ENCODE data around the gene TOR4A. TPM values are rescaled to one million over a fixed set of nuclear protein-coding genes. Genes with fewer than 3 reads are reported as not detected.

Gene TOR4A
- total RNA-seq, 1 experiment from 2014 or later = 37.1 TPM

DNA sequence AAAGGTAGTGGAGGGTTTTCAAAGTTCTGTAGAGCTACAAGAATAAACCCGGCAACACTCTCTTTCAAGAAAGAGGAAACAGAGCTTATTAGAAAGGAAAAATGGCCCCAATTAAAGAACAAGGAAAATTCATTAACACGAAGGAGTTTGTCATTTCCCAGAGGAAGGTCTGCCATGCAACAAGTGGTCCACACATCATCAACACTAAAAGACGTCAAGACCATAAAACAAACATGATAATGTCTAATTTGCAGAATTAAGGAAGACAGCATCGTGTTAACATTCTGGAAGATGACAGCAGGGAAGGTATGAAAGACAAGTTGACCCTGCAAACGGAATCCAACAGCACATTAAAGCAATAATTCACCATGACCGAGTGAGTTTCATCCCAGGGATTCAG is 53.2 kb downstream of the TOR4A start:
- no peak overlapping the region for H3K27ac ChIP-seq (ENCODE audit: low read length)
- POLR2A ChIA-PET = no interaction called here
- TF ChIP-seq POLR2AphosphoS5 (IDR thresholded peaks at IDR 0.05; ENCODE audit: low read depth, low read length) = no peak
- no peak for TF ChIP-seq SIN3A (IDR thresholded peaks at IDR 0.05; ENCODE audit: borderline replicate concordance, insufficient read depth, low read depth, low read length)
- TF ChIP-seq, protein P1, sequence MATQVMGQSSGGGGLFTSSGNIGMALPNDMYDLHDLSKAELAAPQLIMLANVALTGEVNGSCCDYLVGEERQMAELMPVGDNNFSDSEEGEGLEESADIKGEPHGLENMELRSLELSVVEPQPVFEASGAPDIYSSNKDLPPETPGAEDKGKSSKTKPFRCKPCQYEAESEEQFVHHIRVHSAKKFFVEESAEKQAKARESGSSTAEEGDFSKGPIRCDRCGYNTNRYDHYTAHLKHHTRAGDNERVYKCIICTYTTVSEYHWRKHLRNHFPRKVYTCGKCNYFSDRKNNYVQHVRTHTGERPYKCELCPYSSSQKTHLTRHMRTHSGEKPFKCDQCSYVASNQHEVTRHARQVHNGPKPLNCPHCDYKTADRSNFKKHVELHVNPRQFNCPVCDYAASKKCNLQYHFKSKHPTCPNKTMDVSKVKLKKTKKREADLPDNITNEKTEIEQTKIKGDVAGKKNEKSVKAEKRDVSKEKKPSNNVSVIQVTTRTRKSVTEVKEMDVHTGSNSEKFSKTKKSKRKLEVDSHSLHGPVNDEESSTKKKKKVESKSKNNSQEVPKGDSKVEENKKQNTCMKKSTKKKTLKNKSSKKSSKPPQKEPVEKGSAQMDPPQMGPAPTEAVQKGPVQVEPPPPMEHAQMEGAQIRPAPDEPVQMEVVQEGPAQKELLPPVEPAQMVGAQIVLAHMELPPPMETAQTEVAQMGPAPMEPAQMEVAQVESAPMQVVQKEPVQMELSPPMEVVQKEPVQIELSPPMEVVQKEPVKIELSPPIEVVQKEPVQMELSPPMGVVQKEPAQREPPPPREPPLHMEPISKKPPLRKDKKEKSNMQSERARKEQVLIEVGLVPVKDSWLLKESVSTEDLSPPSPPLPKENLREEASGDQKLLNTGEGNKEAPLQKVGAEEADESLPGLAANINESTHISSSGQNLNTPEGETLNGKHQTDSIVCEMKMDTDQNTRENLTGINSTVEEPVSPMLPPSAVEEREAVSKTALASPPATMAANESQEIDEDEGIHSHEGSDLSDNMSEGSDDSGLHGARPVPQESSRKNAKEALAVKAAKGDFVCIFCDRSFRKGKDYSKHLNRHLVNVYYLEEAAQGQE (IDR thresholded peaks at IDR 0.05; ENCODE audit: insufficient read depth in 1 of 2, low read depth in 2 of 2, low read length in 1 of 2) = no peak
- TF ChIP-seq TCF7L2 (IDR thresholded peaks at IDR 0.05; ENCODE audit: low read depth, low read length) = no peak
- TF ChIP-seq, protein P2, sequence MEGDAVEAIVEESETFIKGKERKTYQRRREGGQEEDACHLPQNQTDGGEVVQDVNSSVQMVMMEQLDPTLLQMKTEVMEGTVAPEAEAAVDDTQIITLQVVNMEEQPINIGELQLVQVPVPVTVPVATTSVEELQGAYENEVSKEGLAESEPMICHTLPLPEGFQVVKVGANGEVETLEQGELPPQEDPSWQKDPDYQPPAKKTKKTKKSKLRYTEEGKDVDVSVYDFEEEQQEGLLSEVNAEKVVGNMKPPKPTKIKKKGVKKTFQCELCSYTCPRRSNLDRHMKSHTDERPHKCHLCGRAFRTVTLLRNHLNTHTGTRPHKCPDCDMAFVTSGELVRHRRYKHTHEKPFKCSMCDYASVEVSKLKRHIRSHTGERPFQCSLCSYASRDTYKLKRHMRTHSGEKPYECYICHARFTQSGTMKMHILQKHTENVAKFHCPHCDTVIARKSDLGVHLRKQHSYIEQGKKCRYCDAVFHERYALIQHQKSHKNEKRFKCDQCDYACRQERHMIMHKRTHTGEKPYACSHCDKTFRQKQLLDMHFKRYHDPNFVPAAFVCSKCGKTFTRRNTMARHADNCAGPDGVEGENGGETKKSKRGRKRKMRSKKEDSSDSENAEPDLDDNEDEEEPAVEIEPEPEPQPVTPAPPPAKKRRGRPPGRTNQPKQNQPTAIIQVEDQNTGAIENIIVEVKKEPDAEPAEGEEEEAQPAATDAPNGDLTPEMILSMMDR (IDR thresholded peaks at IDR 0.05) = no peak
- in situ Hi-C loops (cut with HindIII; ENCODE audit: low pct_unique_long_range_greater_than_20kb, low sequenced_read_pairs) (no loop called here), intact Hi-C loops (cut with micrococcal nuclease; ENCODE audit: unreplicated experiment) (no loop called here)
- DNase-seq (ENCODE audit: low read depth, low spot score) = no peak
- BruUV-seq (replicated peaks) = no TSS peak
- no peak overlapping the region for H3K4me3 ChIP-seq (ENCODE audit: low read depth in 2 of 2, low read length in 2 of 2)
- no peaks in the 10 kb centered on the region for H3K4me1 ChIP-seq (ENCODE audit: control insufficient read depth, insufficient read depth, low read length)
- no peaks in the 10 kb centered on the region for H3K9me3 ChIP-seq (ENCODE audit: control insufficient read depth, insufficient read depth, low read depth, low read length)
- CTCF ChIA-PET = no interaction called here
- no peaks in the 10 kb centered on the region for H3K36me3 ChIP-seq (ENCODE audit: control insufficient read depth, insufficient read depth, low read length)
- peaks cover 2% of the 10 kb centered on the region; the same call in 1 of the 2 replicates for H3K27me3 ChIP-seq (ENCODE audit: control insufficient read depth, insufficient read depth, low read length)
- ATAC-seq = no peak

DNA sequence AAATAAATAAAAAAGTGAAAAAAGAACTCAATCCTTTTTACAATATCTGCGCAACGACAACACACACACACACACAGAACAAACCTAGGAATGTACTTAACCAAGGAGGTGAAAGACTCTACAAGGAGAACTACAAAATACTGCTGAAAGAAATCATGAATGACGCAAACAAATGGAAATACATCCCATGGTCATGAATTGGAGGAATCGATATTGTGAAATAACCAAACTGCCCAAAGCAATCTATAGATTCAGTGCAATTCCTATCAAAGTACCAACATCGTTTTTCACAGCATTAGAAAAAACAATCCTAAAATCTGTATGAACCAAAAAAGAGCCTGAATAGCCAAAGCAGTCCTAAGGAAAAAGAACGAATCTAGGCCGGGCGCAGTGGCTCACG is 54.4 kb downstream of the TOR4A start:
- Histone ChIP-seq H3K4me1 (ENCODE audit: control insufficient read depth, insufficient read depth, low read length) (no peaks in the 10 kb centered on the region), H3K27ac (ENCODE audit: low read length) (no peak overlapping the region), H3K27me3 (ENCODE audit: control insufficient read depth, insufficient read depth, low read length) (peaks cover 2% of the 10 kb centered on the region; the same call in 1 of the 2 replicates), H3K4me3 (ENCODE audit: low read depth in 2 of 2, low read length in 2 of 2) (no peak overlapping the region), H3K36me3 (ENCODE audit: control insufficient read depth, insufficient read depth, low read length) (no peaks in the 10 kb centered on the region), H3K9me3 (ENCODE audit: control insufficient read depth, insufficient read depth, low read depth, low read length) (no peaks in the 10 kb centered on the region)
- in situ Hi-C loops (cut with HindIII; ENCODE audit: low pct_unique_long_range_greater_than_20kb, low sequenced_read_pairs) = no loop called here
- ATAC-seq (no peak), DNase-seq (ENCODE audit: low read depth, low spot score) (no peak)
- no TSS peak for BruUV-seq (replicated peaks)
- ChIA-PET CTCF (no interaction called here), POLR2A (no interaction called here)
- no peak for TF ChIP-seq TCF7L2 (IDR thresholded peaks at IDR 0.05; ENCODE audit: low read depth, low read length)
- TF ChIP-seq SIN3A (IDR thresholded peaks at IDR 0.05; ENCODE audit: borderline replicate concordance, insufficient read depth, low read depth, low read length) = no peak
- no peak for TF ChIP-seq POLR2AphosphoS5 (IDR thresholded peaks at IDR 0.05; ENCODE audit: low read depth, low read length)
- TF ChIP-seq, protein P2 (IDR thresholded peaks at IDR 0.05) = no peak
- TF ChIP-seq, protein P1 (IDR thresholded peaks at IDR 0.05; ENCODE audit: insufficient read depth in 1 of 2, low read depth in 2 of 2, low read length in 1 of 2) = no peak
- intact Hi-C loops (cut with micrococcal nuclease; ENCODE audit: unreplicated experiment) = no loop called here

Other genes with a start within 250 kb of the TOR4A start
- gene ABCA2, start 249.5 kb upstream of the TOR4A start, total RNA-seq (2021; ENCODE audit: unreplicated experiment) = 27.0 TPM
- not detected for gene FUT7, start 245.6 kb upstream of the TOR4A start, total RNA-seq (2021; ENCODE audit: unreplicated experiment)
- gene NPDC1, start 231.5 kb upstream of the TOR4A start, total RNA-seq (2021; ENCODE audit: unreplicated experiment) = 43.5 TPM
- 2.8 TPM for gene ENTPD2, start 223.7 kb upstream of the TOR4A start, total RNA-seq (2021; ENCODE audit: unreplicated experiment)
- 18.4 TPM for gene SAPCD2, start 207.2 kb upstream of the TOR4A start, total RNA-seq (2021; ENCODE audit: unreplicated experiment)
- 23.1 TPM for gene UAP1L1, start 200.2 kb upstream of the TOR4A start, total RNA-seq (2021; ENCODE audit: unreplicated experiment)
- gene MAN1B1, start 190.7 kb upstream of the TOR4A start, total RNA-seq (2021; ENCODE audit: unreplicated experiment) = 57.2 TPM
- 236 TPM for gene DPP7, start 163.0 kb upstream of the TOR4A start, total RNA-seq (2021; ENCODE audit: unreplicated experiment)
- 4.9 TPM for gene GRIN1, start 138.6 kb upstream of the TOR4A start, total RNA-seq (2021; ENCODE audit: unreplicated experiment)
- 0.69 TPM for gene LRRC26, start 107.7 kb upstream of the TOR4A start, total RNA-seq (2021; ENCODE audit: unreplicated experiment)
- gene TMEM210, start 105.7 kb upstream of the TOR4A start, total RNA-seq (2021; ENCODE audit: unreplicated experiment) = not detected
- gene ANAPC2, start 89.2 kb upstream of the TOR4A start, total RNA-seq (2021; ENCODE audit: unreplicated experiment) = 46.0 TPM
- gene SSNA1, start 89.0 kb upstream of the TOR4A start, total RNA-seq (2021; ENCODE audit: unreplicated experiment) = 86.9 TPM
- gene TPRN, start 77.0 kb upstream of the TOR4A start, total RNA-seq (2021; ENCODE audit: unreplicated experiment) = 21.7 TPM
- gene TMEM203, start 72.1 kb upstream of the TOR4A start, total RNA-seq (2021; ENCODE audit: unreplicated experiment) = 25.4 TPM
- gene NDOR1, start 72.0 kb upstream of the TOR4A start, total RNA-seq (2021; ENCODE audit: unreplicated experiment) = 15.6 TPM
- gene RNF208, start 55.5 kb upstream of the TOR4A start, total RNA-seq (2021; ENCODE audit: unreplicated experiment) = 11.5 TPM
- 0.67 TPM for gene CYSRT1, start 52.6 kb upstream of the TOR4A start, total RNA-seq (2021; ENCODE audit: unreplicated experiment)
- 0.15 TPM for gene RNF224, start 50.2 kb upstream of the TOR4A start, total RNA-seq (2021; ENCODE audit: unreplicated experiment)
- gene SLC34A3, start 46.8 kb upstream of the TOR4A start, total RNA-seq (2021; ENCODE audit: unreplicated experiment) = not detected
- gene TUBB4B, start 36.4 kb upstream of the TOR4A start, total RNA-seq (2021; ENCODE audit: unreplicated experiment) = 265 TPM
- gene STPG3, start 26.4 kb upstream of the TOR4A start, total RNA-seq (2021; ENCODE audit: unreplicated experiment) = 0.26 TPM
- gene NELFB, start 22.4 kb upstream of the TOR4A start, total RNA-seq (2021; ENCODE audit: unreplicated experiment) = 62.4 TPM
- 16.9 TPM for gene NRARP, start 24.5 kb downstream of the TOR4A start, total RNA-seq (2021; ENCODE audit: unreplicated experiment)
- 9.2 TPM for gene EXD3, start 145.4 kb downstream of the TOR4A start, total RNA-seq (2021; ENCODE audit: unreplicated experiment)
- gene NOXA1, start 145.7 kb downstream of the TOR4A start, total RNA-seq (2021; ENCODE audit: unreplicated experiment) = 3.7 TPM
- 3.9 TPM for gene ENTPD8, start 163.6 kb downstream of the TOR4A start, total RNA-seq (2021; ENCODE audit: unreplicated experiment)
- 40.0 TPM for gene NSMF, start 181.6 kb downstream of the TOR4A start, total RNA-seq (2021; ENCODE audit: unreplicated experiment)